H9 (cell line): Measurements from ENCODE around the gene KIZ. TPM values are rescaled to one million over a fixed set of nuclear protein-coding genes. Genes with fewer than 3 reads are reported as not detected.

ENCODE experiments used
- DNase-seq: peaks from one replicate; pipeline ENCODE4 v3.0.0-alpha.2; 2017
- H2AFZ ChIP-seq: one replicate; pipeline ENCODE4 v1.6.1; 2013; ENCODE audit warnings: mild to moderate bottlenecking, low read length, control low read depth, moderate library complexity
- H2AK5ac ChIP-seq: 2 replicates; pipeline ENCODE4 v1.6.1; 2013; ENCODE audit warnings: low read length, control low read depth, mixed read lengths; ENCODE audit not compliant: insufficient read length
- H2BK120ac ChIP-seq: one replicate; pipeline ENCODE4 v1.6.1; 2013; ENCODE audit warnings: low read depth, mild to moderate bottlenecking, low read length, control low read depth, inconsistent platforms; ENCODE audit not compliant: poor library complexity, severe bottlenecking
- H2BK12ac ChIP-seq: 2 replicates; pipeline ENCODE4 v1.6.1; 2013; ENCODE audit warnings: low read length, control low read depth, mixed read lengths, low read depth; ENCODE audit not compliant: insufficient read length
- H2BK15ac ChIP-seq: 2 replicates; pipeline ENCODE4 v1.6.1; 2013; ENCODE audit warnings: low read depth, low read length, control low read depth
- H2BK20ac ChIP-seq: one replicate; pipeline ENCODE4 v1.6.1; 2013; ENCODE audit warnings: low read depth, mild to moderate bottlenecking, low read length, control low read depth, inconsistent platforms; ENCODE audit not compliant: poor library complexity, severe bottlenecking
- H2BK5ac ChIP-seq: 2 replicates; pipeline ENCODE4 v1.6.1; 2013; ENCODE audit warnings: low read length, control low read depth, mixed read lengths; ENCODE audit not compliant: insufficient read length
- H3K14ac ChIP-seq: 2 replicates; pipeline ENCODE4 v1.6.1; 2013; ENCODE audit warnings: low read length, control low read depth; ENCODE audit not compliant: insufficient read depth
- H3K18ac ChIP-seq: 2 replicates; pipeline ENCODE4 v1.6.1; 2013; ENCODE audit warnings: low read depth, mild to moderate bottlenecking, mixed read lengths, low read length, control low read depth; ENCODE audit not compliant: insufficient read length
- H3K23ac ChIP-seq: 2 replicates; pipeline ENCODE4 v1.6.1; 2013; ENCODE audit warnings: low read length, control low read depth, mixed read lengths, low read depth; ENCODE audit not compliant: insufficient read length
- H3K23me2 ChIP-seq: 2 replicates; pipeline ENCODE4 v1.6.1; 2013; ENCODE audit warnings: low read depth, mild to moderate bottlenecking, mixed read lengths, low read length, control low read depth; ENCODE audit not compliant: insufficient read length, poor library complexity, severe bottlenecking
- H3K27ac ChIP-seq: 2 replicates; pipeline ENCODE4 v1.5.1; 2013; ENCODE audit warnings: low read length, control low read depth, mixed read lengths, low read depth; ENCODE audit not compliant: insufficient read length
- H3K27me3 ChIP-seq: 2 replicates; pipeline ENCODE4 v1.6.1; 2013; ENCODE audit warnings: low read length, control low read depth, inconsistent platforms; ENCODE audit not compliant: insufficient read depth
- H3K4ac ChIP-seq: 2 replicates; pipeline ENCODE4 v1.6.1; 2013; ENCODE audit warnings: low read depth, mild to moderate bottlenecking, control low read depth, inconsistent platforms, low read length, moderate library complexity
- H3K4me1 ChIP-seq: 2 replicates; pipeline ENCODE4 v1.6.1; 2013; ENCODE audit warnings: low read length, control low read depth, inconsistent platforms; ENCODE audit not compliant: insufficient read depth
- H3K4me2 ChIP-seq: 2 replicates; pipeline ENCODE4 v1.6.1; 2013; ENCODE audit warnings: low read length, control low read depth, mixed read lengths; ENCODE audit not compliant: insufficient read length, insufficient read depth
- H3K56ac ChIP-seq: 2 replicates; pipeline ENCODE4 v1.6.1; 2013; ENCODE audit warnings: low read depth, mild to moderate bottlenecking, mixed read lengths, low read length, control low read depth; ENCODE audit not compliant: insufficient read length
- H3K79me1 ChIP-seq: 2 replicates; pipeline ENCODE4 v1.6.1; 2013; ENCODE audit warnings: low read depth, mild to moderate bottlenecking, moderate library complexity, low read length, control low read depth, inconsistent platforms; ENCODE audit not compliant: insufficient read depth, poor library complexity, severe bottlenecking
- H3K79me2 ChIP-seq: 2 replicates; pipeline ENCODE4 v1.6.1; 2013; ENCODE audit warnings: low read length, control low read depth, inconsistent platforms; ENCODE audit not compliant: insufficient read depth
- H3K9ac ChIP-seq: 2 replicates; pipeline ENCODE4 v1.6.1; 2013; ENCODE audit warnings: low read length, control low read depth, mixed read lengths; ENCODE audit not compliant: insufficient read length; ENCODE audit errors: extremely low read depth
- H3K9me3 ChIP-seq: one replicate; pipeline ENCODE4 v1.6.1; 2013; ENCODE audit warnings: low read depth, low read length, inconsistent platforms; ENCODE audit not compliant: control insufficient read depth
- H3T11ph ChIP-seq: one replicate; pipeline ENCODE4 v1.6.1; 2013; ENCODE audit warnings: mild to moderate bottlenecking, low read length, control low read depth, inconsistent platforms
- H4K20me1 ChIP-seq: one replicate; pipeline ENCODE4 v1.6.1; 2013; ENCODE audit not compliant: control insufficient read depth, insufficient read length, insufficient read depth
- H4K5ac ChIP-seq: 2 replicates; pipeline ENCODE4 v1.6.1; 2013; ENCODE audit warnings: low read depth, mild to moderate bottlenecking, mixed read lengths, low read length, control low read depth; ENCODE audit not compliant: insufficient read length
- H4K8ac ChIP-seq: replicated peaks from 2 replicates; pipeline ENCODE4 v1.6.1; 2013; ENCODE audit warnings: low read length, control low read depth, mixed read lengths, low read depth; ENCODE audit not compliant: insufficient read length
- H4K91ac ChIP-seq: 2 replicates; pipeline ENCODE4 v1.6.1; 2013; ENCODE audit warnings: low read depth, mild to moderate bottlenecking, moderate library complexity, mixed read lengths, low read length, control low read depth; ENCODE audit not compliant: insufficient read length
- H3K27ac Mint-ChIP-seq, 3 experiments: 2 replicates in 2 of 3; 3 replicates in 1 of 3; pipeline ENCODE4 v1.8.0; 2020 to 2021; ENCODE audit warnings: mixed read lengths in 3 of 3, mild to moderate bottlenecking in 1 of 3, moderate library complexity in 1 of 3
- H3K27me3 Mint-ChIP-seq: 2 replicates; pipeline ENCODE4 v1.8.0; 2021; ENCODE audit warnings: low read depth, mild to moderate bottlenecking, moderate library complexity, mixed read lengths
- H3K36me3 Mint-ChIP-seq, 3 experiments: 2 replicates in 2 of 3; 3 replicates in 1 of 3; pipeline ENCODE4 v1.8.0; 2020 to 2021; ENCODE audit warnings: low read depth in 3 of 3, mixed read lengths in 3 of 3; ENCODE audit not compliant: insufficient read depth in 1 of 3
- H3K4me1 Mint-ChIP-seq, 2 experiments: 2 replicates each; pipeline ENCODE4 v1.8.0; 2020; ENCODE audit warnings: mixed read lengths in 2 of 2
- H3K4me3 Mint-ChIP-seq, 2 experiments: 2 replicates in 1 of 2; 3 replicates in 1 of 2; pipeline ENCODE4 v1.8.0; 2020 to 2021; ENCODE audit warnings: mild to moderate bottlenecking in 2 of 2, mixed read lengths in 2 of 2, moderate library complexity in 1 of 2
- H3K9me3 Mint-ChIP-seq, 2 experiments: 2 replicates in 1 of 2; 3 replicates in 1 of 2; pipeline ENCODE4 v1.8.0; 2020; ENCODE audit warnings: mild to moderate bottlenecking in 2 of 2, mixed read lengths in 2 of 2, moderate library complexity in 1 of 2
- CTCF ChIP-seq: fragments of 200-600 bp; sonication (generic); conservative IDR thresholded peaks from 3 replicates; pipeline ENCODE4 v1.8.0; 2021; ENCODE audit warnings: antibody characterized with exemption, mild to moderate bottlenecking
- WGBS: extraction: QIAGEN DNeasy Blood & Tissue Kit; methylation state at CpG from one replicate; pipeline ENCODE4 v1.1.7; 2013; ENCODE audit warnings: missing lambda C conversion rate, low lambda C conversion rate, mixed read lengths; ENCODE audit not compliant: insufficient read length; ENCODE audit errors: extremely low coverage; 5-methylcytosine and 5-hydroxymethylcytosine counted together
- total RNA-seq: library from RNA; stranded (reverse); gene quantifications from 2 replicates; pipeline ENCODE4 v1.2.1, GENCODE V29; 2021

KIZ gene
- total RNA-seq, 1 experiment from 2014 or later, result 29.3 TPM

GRCh38 chr20:21100578-21101452, 25.1 kb upstream of the KIZ start:
- WGBS, result no CpG with 5 or more reads among the region's 64 CpGs

More at GRCh38 chr20:21100578-21101452, 25.1 kb upstream of the KIZ start:
- no peak overlapping the region for H3K27ac ChIP-seq
- no peak overlapping the region for H2AK5ac ChIP-seq
- H2BK15ac ChIP-seq, result no peak overlapping the region
- H2AFZ ChIP-seq, result no peak overlapping the region
- H4K91ac ChIP-seq, result no peak overlapping the region
- Mint-ChIP-seq H3K4me1 (peaks cover 54 to 60% of the 10 kb centered on the region in 2 experiments), H3K9me3 (no peaks in the 10 kb centered on the region; a peak in 2 of 5 replicates), H3K4me3 (peak overlapping the region; percentile 62 to 89), H3K27ac (peak overlapping the region in 2 of 3 experiments; percentile 77 to 96; a peak in 4 of 7 replicates), H3K27me3 (peaks cover 97% of the 10 kb centered on the region), H3K36me3 (no peaks in the 10 kb centered on the region)
- peak overlapping the region; percentile 69 for H3K14ac ChIP-seq
- no peak overlapping the region for H2BK12ac ChIP-seq
- H3K23ac ChIP-seq, result no peak overlapping the region
- no peak overlapping the region for H3K9ac ChIP-seq
- no peak overlapping the region for H4K5ac ChIP-seq
- no peak overlapping the region for H3K4ac ChIP-seq
- H3K9me3 ChIP-seq, result no peaks in the 10 kb centered on the region
- H3K23me2 ChIP-seq, result peaks cover 52% of the 10 kb centered on the region
- H3K56ac ChIP-seq, result no peak overlapping the region
- no peak overlapping the region for H2BK120ac ChIP-seq
- no peak overlapping the region for H2BK5ac ChIP-seq
- no peak overlapping the region for H2BK20ac ChIP-seq
- no peaks in the 10 kb centered on the region for H3K79me1 ChIP-seq
- peak overlapping the region; percentile 43 for H3K18ac ChIP-seq
- H3K27me3 ChIP-seq, result peaks cover 34% of the 10 kb centered on the region
- DNase-seq, result peak; percentile 79
- H3K4me2 ChIP-seq, result peak overlapping the region; percentile 89
- no peaks in the 10 kb centered on the region for H3K79me2 ChIP-seq
- no peak overlapping the region for H4K8ac ChIP-seq
- H4K20me1 ChIP-seq, result no peaks in the 10 kb centered on the region
- H3T11ph ChIP-seq, result no peak overlapping the region
- no peak for TF ChIP-seq CTCF
- H3K4me1 ChIP-seq, result no peaks in the 10 kb centered on the region; the same call in 1 of the 2 replicates
